Sigmoid colon (tissue), 4 donors: ENCODE measurements around the gene MCAT.
"Not testable (repeated sequence)": the region's sequence is repeated elsewhere in the genome, so short reads cannot be mapped to it uniquely, and the experiment has no call there.

Experiments used
- EP300 ChIP-seq, 4 donors: sonication (generic); formaldehyde crosslinking; IDR thresholded peaks; one replicate each; pipeline ENCODE4 v1.6.1; 2017; ENCODE audit warnings: antibody characterized with exemption in 4 of 4
- POLR2A ChIP-seq, 2 donors: fragments of 450-650 bp; IDR thresholded peaks; one replicate each; pipeline ENCODE4 v1.6.1; 2016; ENCODE audit warnings: antibody characterized with exemption in 2 of 2, mild to moderate bottlenecking in 2 of 2, moderate library complexity in 2 of 2
- TF ChIP-seq, protein P1 (sequence below), 4 experiments: fragments of 450-650 bp in 3 of 4; fragments of 200-600 bp in 1 of 4; IDR thresholded peaks; one replicate each; pipeline ENCODE4 v1.5.1; 2016 to 2019; ENCODE audit warnings: antibody characterized with exemption in 4 of 4, mild to moderate bottlenecking in 3 of 4, moderate library complexity in 2 of 4

DNA sequence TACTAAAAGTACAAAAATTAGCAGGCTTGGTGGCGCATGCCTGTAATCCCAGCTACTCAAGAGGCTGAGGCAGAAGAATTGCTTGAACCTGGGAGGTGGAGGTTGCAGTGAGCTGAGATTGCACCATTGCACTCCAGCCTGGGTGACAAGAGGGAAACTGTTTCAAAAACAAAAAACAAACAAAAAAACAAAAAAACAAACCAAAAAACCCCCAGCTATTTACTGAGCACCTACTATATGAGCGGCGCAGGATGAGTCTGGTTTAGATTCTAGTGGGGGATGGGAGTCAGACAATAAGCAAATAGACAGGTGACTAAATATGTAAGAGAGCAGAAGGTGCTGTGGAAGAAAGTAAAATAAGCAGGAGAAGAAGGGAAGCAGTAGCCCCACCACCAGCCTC, 38.2 kb downstream of the MCAT start:
- TF ChIP-seq, protein P1, sequence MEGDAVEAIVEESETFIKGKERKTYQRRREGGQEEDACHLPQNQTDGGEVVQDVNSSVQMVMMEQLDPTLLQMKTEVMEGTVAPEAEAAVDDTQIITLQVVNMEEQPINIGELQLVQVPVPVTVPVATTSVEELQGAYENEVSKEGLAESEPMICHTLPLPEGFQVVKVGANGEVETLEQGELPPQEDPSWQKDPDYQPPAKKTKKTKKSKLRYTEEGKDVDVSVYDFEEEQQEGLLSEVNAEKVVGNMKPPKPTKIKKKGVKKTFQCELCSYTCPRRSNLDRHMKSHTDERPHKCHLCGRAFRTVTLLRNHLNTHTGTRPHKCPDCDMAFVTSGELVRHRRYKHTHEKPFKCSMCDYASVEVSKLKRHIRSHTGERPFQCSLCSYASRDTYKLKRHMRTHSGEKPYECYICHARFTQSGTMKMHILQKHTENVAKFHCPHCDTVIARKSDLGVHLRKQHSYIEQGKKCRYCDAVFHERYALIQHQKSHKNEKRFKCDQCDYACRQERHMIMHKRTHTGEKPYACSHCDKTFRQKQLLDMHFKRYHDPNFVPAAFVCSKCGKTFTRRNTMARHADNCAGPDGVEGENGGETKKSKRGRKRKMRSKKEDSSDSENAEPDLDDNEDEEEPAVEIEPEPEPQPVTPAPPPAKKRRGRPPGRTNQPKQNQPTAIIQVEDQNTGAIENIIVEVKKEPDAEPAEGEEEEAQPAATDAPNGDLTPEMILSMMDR (IDR thresholded peaks at IDR 0.05), result not testable (repeated sequence)
- not testable (repeated sequence) for TF ChIP-seq POLR2A, EP300 (IDR thresholded peaks at IDR 0.05)
